ENCODE results near the gene SHISAL1.

The SHISAL1 gene

GRCh38 chr22:44292521-44292920 lies 20.2 kb downstream of the SHISAL1 start:
- no peak for DNase-seq (ENCODE audit: low read depth)
- no peak for TF ChIP-seq CTCF (IDR thresholded peaks at IDR 0.05; ENCODE audit: low read length, missing control alignments)
- H3K4me3 ChIP-seq (replicated peaks; ENCODE audit: low read depth, low read length), result no peak overlapping the region

DNA sequence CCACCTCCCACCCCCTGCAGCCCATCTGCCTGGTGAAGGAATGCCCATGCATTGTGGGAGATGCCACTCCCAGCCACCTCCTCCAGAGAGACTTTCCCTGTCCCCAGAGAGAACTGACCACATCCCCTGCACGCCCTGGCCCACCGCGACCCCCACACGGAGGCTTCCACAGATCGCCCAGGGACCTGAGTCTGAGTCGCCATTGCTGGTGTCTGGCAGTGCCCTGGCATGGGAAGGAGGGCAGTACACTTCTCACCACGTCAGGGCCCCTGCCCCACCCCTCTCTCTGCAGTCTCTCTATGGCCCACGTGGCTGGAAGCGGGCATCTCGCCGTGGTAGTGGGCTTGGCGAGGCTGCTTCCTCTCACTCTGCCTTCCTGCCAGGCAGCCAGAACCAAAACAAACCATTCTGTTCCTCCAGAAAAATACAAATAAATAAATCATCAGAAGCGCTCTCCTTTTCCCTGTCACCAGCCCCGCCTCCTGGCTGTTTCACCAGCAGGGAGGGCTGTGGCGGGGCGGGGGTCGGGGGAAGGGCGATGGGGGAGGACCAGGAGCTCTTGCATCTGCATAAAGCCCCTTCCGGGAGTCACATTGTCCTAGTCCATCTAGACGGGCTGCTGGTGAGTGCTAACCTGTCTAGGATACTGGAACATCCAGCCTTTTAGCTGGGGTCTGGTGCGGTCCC lies 20.9 kb downstream of the SHISAL1 start:
- no peak overlapping the region for H3K4me3 ChIP-seq (replicated peaks; ENCODE audit: low read depth, low read length)
- no peak for DNase-seq (ENCODE audit: low read depth)
- no peak for TF ChIP-seq CTCF (IDR thresholded peaks at IDR 0.05; ENCODE audit: low read length, missing control alignments)

DNA sequence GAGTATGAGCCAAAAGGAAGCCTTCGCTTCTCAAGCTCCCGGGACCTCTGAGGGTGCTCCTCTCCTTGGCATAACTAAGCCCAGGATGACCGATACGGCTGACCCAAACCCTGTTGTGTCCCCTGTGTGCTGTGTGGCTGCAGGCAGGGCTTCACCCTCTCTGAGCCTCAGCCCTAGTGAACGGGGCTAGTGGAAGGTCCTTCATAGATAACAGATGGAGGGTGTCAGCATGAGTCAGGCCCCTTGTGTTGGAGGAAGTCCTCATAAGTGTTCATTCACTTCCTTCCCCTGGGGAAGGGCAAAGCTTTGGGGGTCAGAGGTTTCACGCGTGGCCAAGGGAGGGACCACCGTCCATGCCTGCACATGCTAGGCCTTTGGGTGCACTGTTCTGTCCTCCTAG lies 21.5 kb downstream of the SHISAL1 start:
- H3K4me3 ChIP-seq (replicated peaks; ENCODE audit: low read depth, low read length), result no peak overlapping the region
- TF ChIP-seq CTCF (IDR thresholded peaks at IDR 0.05; ENCODE audit: low read length, missing control alignments), result no peak
- DNase-seq (ENCODE audit: low read depth), result no peak

GRCh38 chr22:44289414-44290171 lies 23.2 kb downstream of the SHISAL1 start:
- DNase-seq (ENCODE audit: low read depth), result no peak
- no peak overlapping the region for H3K4me3 ChIP-seq (replicated peaks; ENCODE audit: low read depth, low read length)
- no peak for TF ChIP-seq CTCF (IDR thresholded peaks at IDR 0.05; ENCODE audit: low read length, missing control alignments)

DNA sequence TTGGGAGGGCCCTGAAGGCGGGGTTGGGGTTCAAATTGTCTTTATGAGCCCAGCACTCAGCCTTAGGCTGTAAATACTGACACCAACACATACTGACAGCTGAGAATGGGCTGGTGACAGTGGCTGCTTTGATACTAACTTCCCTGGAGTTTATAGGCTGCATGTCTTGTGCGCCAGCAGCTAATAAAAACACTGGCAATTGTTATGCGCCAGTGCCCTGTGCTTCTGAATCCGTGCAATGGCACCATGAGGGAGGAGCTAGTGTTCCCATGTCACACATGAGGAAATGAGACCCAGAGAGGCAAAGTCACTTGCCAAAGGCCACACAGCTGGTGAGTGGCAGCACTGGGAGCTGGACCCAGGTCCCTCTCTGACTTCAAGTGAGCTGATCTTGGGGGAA lies 23.8 kb downstream of the SHISAL1 start:
- no peak overlapping the region for H3K4me3 ChIP-seq (replicated peaks; ENCODE audit: low read depth, low read length)

DNA sequence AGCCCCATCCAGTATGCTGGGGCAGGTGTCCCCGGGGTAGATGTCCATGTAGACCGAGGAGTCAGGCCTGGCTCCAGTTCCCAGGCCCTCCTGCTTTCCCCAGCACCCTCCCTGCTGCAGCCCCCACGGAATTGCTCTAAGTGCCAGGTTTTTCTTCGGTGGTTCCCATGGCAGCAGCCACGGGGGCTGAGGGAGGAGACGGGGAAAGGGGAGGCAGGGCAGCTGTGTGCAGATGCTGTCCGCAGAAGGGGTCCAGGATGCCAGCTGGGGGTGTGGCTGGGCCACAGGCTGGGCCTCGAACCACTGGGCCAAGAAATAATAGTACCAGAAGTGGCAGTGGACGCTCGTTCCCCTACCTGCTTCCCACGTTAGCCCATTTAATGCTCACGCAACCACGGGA lies 25.0 kb downstream of the SHISAL1 start:
- no peak for DNase-seq (ENCODE audit: low read depth)
- H3K4me3 ChIP-seq (replicated peaks; ENCODE audit: low read depth, low read length), result no peak overlapping the region
- TF ChIP-seq CTCF (IDR thresholded peaks at IDR 0.05; ENCODE audit: low read length, missing control alignments), result no peak

More for the DNA sequence above, 23.8 kb downstream of the SHISAL1 start:
- TF ChIP-seq CTCF (IDR thresholded peaks at IDR 0.05; ENCODE audit: low read length, missing control alignments), result no peak
- DNase-seq (ENCODE audit: low read depth), result no peak

Data from fibroblast of pulmonary artery (primary cell).